Gastroesophageal sphincter (tissue), 4 donors: Measurements from ENCODE around the gene ELP4. TPM values are rescaled to one million over a fixed set of nuclear protein-coding genes. Genes with fewer than 3 reads are reported as not detected.

Experiments
- ATAC-seq: fragments of 150-250 bp; one replicate; pipeline ENCODE4 v1.9.1; 2016; ENCODE audit warnings: mild to moderate bottlenecking, moderate library complexity
- H3K27ac ChIP-seq, 4 donors: fragments of 200-600 bp; sonication (generic) in 3 of 4; 1 replicate in 3 of 4; 2 replicates in 1 of 4; pipeline ENCODE4 v1.5.1; 2016 to 2019
- H3K27me3 ChIP-seq: fragments of 200-600 bp; sonication (generic); one replicate; pipeline ENCODE4 v1.5.1; 2019
- H3K36me3 ChIP-seq, 2 donors: fragments of 200-600 bp; sonication (generic); one replicate each; pipeline ENCODE4 v1.5.1; 2019; ENCODE audit warnings: control low read depth in 1 of 2
- H3K4me1 ChIP-seq, 3 donors: fragments of 200-600 bp; sonication (generic); 1 replicate in 2 of 3; 2 replicates in 1 of 3; pipeline ENCODE4 v1.5.1; 2016 to 2019; ENCODE audit warnings: control low read depth in 2 of 3
- H3K4me3 ChIP-seq, 2 donors: fragments of 200-600 bp; sonication (generic); one replicate each; pipeline ENCODE4 v1.5.1; 2019; ENCODE audit warnings: mild to moderate bottlenecking in 1 of 2, moderate library complexity in 1 of 2
- H3K9me3 ChIP-seq, 3 donors: fragments of 200-600 bp; sonication (generic); one replicate each; pipeline ENCODE4 v1.5.1; 2017 to 2019; ENCODE audit warnings: control low read depth in 2 of 3
- CTCF ChIP-seq, 4 experiments: fragments of 200-600 bp in 2 of 4; fragments of 450-650 bp in 2 of 4; sonication (generic) in 1 of 4; IDR thresholded peaks; one replicate each; pipeline ENCODE4 v1.5.1; 2017 to 2019; ENCODE audit warnings: antibody characterized with exemption in 4 of 4, mild to moderate bottlenecking in 2 of 4, moderate library complexity in 2 of 4
- EP300 ChIP-seq: sonication (generic); formaldehyde crosslinking; IDR thresholded peaks from one replicate; pipeline ENCODE4 v1.6.1; 2017; ENCODE audit warnings: antibody characterized with exemption, mild to moderate bottlenecking
- POLR2A ChIP-seq, 2 donors: fragments of 450-650 bp; IDR thresholded peaks; one replicate each; pipeline ENCODE4 v1.6.1; 2017; ENCODE audit warnings: antibody characterized with exemption in 2 of 2, mild to moderate bottlenecking in 2 of 2, moderate library complexity in 1 of 2
- POLR2AphosphoS5 ChIP-seq: sonication (generic); formaldehyde crosslinking; IDR thresholded peaks from one replicate; pipeline ENCODE4 v1.6.1; 2017; ENCODE audit warnings: antibody characterized with exemption
- WGBS, 2 donors: methylation state at CpG; one replicate each; pipeline ENCODE4 v1.1.5; 2018; ENCODE audit warnings: low coverage in 1 of 2; 5-methylcytosine and 5-hydroxymethylcytosine counted together
- total RNA-seq, 4 donors: library from RNA; depleted of rRNA; stranded (reverse); fragments of >200 nt; gene quantifications; one replicate each; pipeline ENCODE4 v1.1.0, GENCODE V29; 2016

Gene ELP4
- total RNA-seq, 4 donors from 2014 or later = 20.6 to 33.8 (median 31.6) TPM

DNA sequence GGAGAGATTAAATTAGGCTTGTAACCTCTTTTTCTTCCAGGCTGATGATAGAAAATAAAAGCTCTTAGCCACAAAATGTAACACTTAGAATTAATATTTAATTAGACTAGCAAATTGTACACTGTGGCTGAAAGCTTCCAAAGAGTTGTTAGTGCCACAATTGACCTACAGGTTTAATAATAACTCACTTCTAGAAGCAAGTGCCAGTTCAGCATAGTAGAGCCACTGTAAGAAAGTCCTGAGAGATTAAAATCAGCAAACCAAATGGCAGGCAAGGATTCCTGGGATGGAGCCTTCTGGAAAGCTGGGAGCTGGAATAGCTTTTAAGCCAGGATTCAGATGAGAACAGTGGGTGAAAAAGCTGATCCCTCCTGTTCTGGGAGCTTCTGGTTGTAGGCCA is 131.0 kb downstream of the ELP4 start:
- TF ChIP-seq POLR2AphosphoS5 (no peak), POLR2A (IDR thresholded peaks at IDR 0.05) (no peak), CTCF (IDR thresholded peaks at IDR 0.05) (no peak), EP300 (no peak)
- Histone ChIP-seq H3K27me3 (no peaks in the 10 kb centered on the region), H3K4me3 (no peak overlapping the region), H3K9me3 (no peaks in the 10 kb centered on the region), H3K27ac (no peak overlapping the region), H3K36me3 (no peaks in the 10 kb centered on the region), H3K4me1 (peaks cover 0 to 21% (median 1%) of the 10 kb centered on the region in 3 donors)
- no peak for ATAC-seq

GRCh38 chr11:31641477-31642062 is 132.0 kb downstream of the ELP4 start:
- Histone ChIP-seq H3K9me3 (no peaks in the 10 kb centered on the region), H3K27me3 (no peaks in the 10 kb centered on the region), H3K4me3 (no peak overlapping the region), H3K36me3 (no peaks in the 10 kb centered on the region), H3K27ac (no peak overlapping the region), H3K4me1 (peaks cover 0 to 25% (median 2%) of the 10 kb centered on the region in 3 donors)
- ATAC-seq = no peak
- 87 to 94% methylated on average over 3 of the region's 3 CpGs for WGBS, 2 donors
- TF ChIP-seq POLR2A (IDR thresholded peaks at IDR 0.05) (no peak), EP300 (no peak), CTCF (IDR thresholded peaks at IDR 0.05) (peak in 2 of 4 experiments; percentile 12 to 50)

DNA sequence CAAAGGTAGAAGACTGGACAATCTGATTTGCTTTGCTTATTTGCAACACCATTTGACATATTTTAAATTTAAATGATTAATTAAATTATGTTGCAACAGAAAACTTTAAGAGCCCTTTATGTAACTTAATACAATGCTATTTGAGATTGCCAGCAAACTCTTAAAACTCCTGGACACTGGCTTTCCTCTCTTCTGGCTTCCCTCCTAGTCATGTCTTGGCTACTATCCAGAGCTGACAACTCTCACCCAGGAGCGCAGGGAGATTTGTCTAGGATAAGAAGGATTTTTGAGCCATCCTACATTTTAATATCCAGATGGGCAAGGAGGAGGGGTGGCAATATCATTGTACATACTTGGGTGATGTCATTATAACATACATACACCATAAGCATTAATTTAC is 134.3 kb downstream of the ELP4 start:
- TF ChIP-seq POLR2A (IDR thresholded peaks at IDR 0.05) = no peak
- WGBS, 2 donors = 0% methylated on average over 1 of the region's 1 CpG; no CpG with 5 or more reads in 1 of the 2 donors
- no peaks in the 10 kb centered on the region for H3K27me3 ChIP-seq
- H3K4me3 ChIP-seq = no peak overlapping the region
- no peaks in the 10 kb centered on the region for H3K9me3 ChIP-seq
- no peaks in the 10 kb centered on the region for H3K36me3 ChIP-seq
- ATAC-seq = no peak
- H3K4me1 ChIP-seq = peaks cover 0 to 25% (median 2%) of the 10 kb centered on the region in 3 donors
- H3K27ac ChIP-seq = no peak overlapping the region

- Histone ChIP-seq H3K27me3 (no peaks in the 10 kb centered on the region), H3K27ac (no peak overlapping the region), H3K36me3 (peaks cover 0 to 4% of the 10 kb centered on the region in 2 donors), H3K4me3 (no peak overlapping the region), H3K9me3 (no peaks in the 10 kb centered on the region), H3K4me1 (peaks cover 0 to 25% (median 2%) of the 10 kb centered on the region in 3 donors)
- no peak for ATAC-seq
- no peak for TF ChIP-seq POLR2A (IDR thresholded peaks at IDR 0.05)
- TF ChIP-seq CTCF (IDR thresholded peaks at IDR 0.05) = no peak
- TF ChIP-seq POLR2AphosphoS5 = no peak
Measured at GRCh38 chr11:31645747-31646146, 136.2 kb downstream of the ELP4 start.

DNA sequence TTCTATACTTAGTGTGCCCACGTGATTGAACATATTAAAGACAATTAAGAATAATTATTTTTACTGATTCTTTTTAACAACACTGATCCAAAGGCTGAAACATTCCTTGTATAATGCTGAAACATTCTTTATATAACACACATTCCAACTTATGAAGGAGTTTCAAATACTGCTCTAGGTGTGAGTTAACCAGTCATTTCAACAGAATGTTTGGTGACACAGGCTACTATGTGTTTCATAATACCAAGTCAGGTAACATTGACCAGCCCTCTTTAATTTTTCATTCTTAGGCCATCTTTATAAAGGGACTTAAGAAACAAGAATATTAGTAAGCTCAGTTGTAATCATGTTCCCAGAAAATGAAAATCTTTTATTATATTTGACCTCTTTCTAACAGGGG is 136.6 kb downstream of the ELP4 start:
- H3K36me3 ChIP-seq = peaks cover 0 to 4% of the 10 kb centered on the region in 2 donors
- peaks cover 0 to 25% (median 2%) of the 10 kb centered on the region in 3 donors for H3K4me1 ChIP-seq
- no peak overlapping the region for H3K27ac ChIP-seq
- H3K4me3 ChIP-seq = no peak overlapping the region
- no peak for TF ChIP-seq EP300
- no peak for TF ChIP-seq POLR2AphosphoS5
- TF ChIP-seq POLR2A (IDR thresholded peaks at IDR 0.05) = no peak
- TF ChIP-seq CTCF (IDR thresholded peaks at IDR 0.05) = no peak
- no peaks in the 10 kb centered on the region for H3K9me3 ChIP-seq
- ATAC-seq = no peak
- no peaks in the 10 kb centered on the region for H3K27me3 ChIP-seq
- 25 to 30% methylated on average over 1 of the region's 1 CpG for WGBS, 2 donors
